Subcutaneous abdominal adipose tissue (tissue), 5 donors: Measurements from ENCODE around the gene MIGA2.

Experiments used
- H3K27ac ChIP-seq: one replicate; pipeline ENCODE4 v1.7.0; 2013; ENCODE audit warnings: low read depth, mild to moderate bottlenecking, inconsistent platforms, low read length, moderate library complexity
- H3K27me3 ChIP-seq, 5 donors: one replicate each; pipeline ENCODE4 v1.7.0; 2013; ENCODE audit warnings: low read length in 5 of 5, inconsistent platforms in 1 of 5; ENCODE audit not compliant: control insufficient read depth in 5 of 5, insufficient read depth in 4 of 5
- H3K36me3 ChIP-seq, 5 donors: one replicate each; pipeline ENCODE4 v1.7.0; 2013; ENCODE audit warnings: low read length in 5 of 5; ENCODE audit not compliant: control insufficient read depth in 5 of 5, insufficient read depth in 5 of 5
- H3K4me1 ChIP-seq, 5 donors: one replicate each; pipeline ENCODE4 v1.7.0; 2013; ENCODE audit warnings: low read length in 5 of 5, mild to moderate bottlenecking in 3 of 5, moderate library complexity in 1 of 5; ENCODE audit not compliant: control insufficient read depth in 5 of 5, insufficient read depth in 5 of 5
- H3K4me3 ChIP-seq, 5 donors: one replicate each; pipeline ENCODE4 v1.7.0; 2013; ENCODE audit warnings: low read length in 5 of 5, low read depth in 1 of 5
- H3K9ac ChIP-seq, 5 donors: one replicate each; pipeline ENCODE4 v1.7.0; 2013; ENCODE audit warnings: low read length in 5 of 5, mild to moderate bottlenecking in 4 of 5, moderate library complexity in 3 of 5
- H3K9me3 ChIP-seq, 5 donors: one replicate each; pipeline ENCODE4 v1.7.0; 2013; ENCODE audit warnings: low read length in 5 of 5; ENCODE audit not compliant: control insufficient read depth in 5 of 5
- donor health status: healthy.
- donor health status: healthy.
- donor health status: healthy.
- donor health status: healthy.
- donor health status: healthy.

The MIGA2 gene

GRCh38 chr9:129078691-129079503 lies 42.5 kb downstream of the MIGA2 start:
- H3K4me3 ChIP-seq: no peak overlapping the region
- H3K27me3 ChIP-seq: no peaks in the 10 kb centered on the region
- H3K9ac ChIP-seq: no peak overlapping the region
- peaks cover 0 to under 1% (median 0%) of the 10 kb centered on the region in 5 donors for H3K36me3 ChIP-seq
- H3K27ac ChIP-seq: no peak overlapping the region
- H3K4me1 ChIP-seq: peaks cover 5 to 22% (median 19%) of the 10 kb centered on the region in 5 donors
- no peaks in the 10 kb centered on the region for H3K9me3 ChIP-seq

- Histone ChIP-seq H3K27me3 (no peaks in the 10 kb centered on the region), H3K9me3 (no peaks in the 10 kb centered on the region), H3K27ac (no peak overlapping the region), H3K9ac (peak overlapping the region in 1 of 5 donors; percentile 45), H3K4me1 (peaks cover 5 to 22% (median 19%) of the 10 kb centered on the region in 5 donors), H3K36me3 (peaks cover 0 to 6% (median 1%) of the 10 kb centered on the region in 5 donors), H3K4me3 (peak overlapping the region in 4 of 5 donors; percentile 72 to 86 (median 80))
Observed at GRCh38 chr9:129079829-129080228, 43.4 kb downstream of the MIGA2 start.

GRCh38 chr9:129080298-129080600 lies 43.8 kb downstream of the MIGA2 start:
- Histone ChIP-seq H3K9ac (peak overlapping the region; percentile 4 to 71 (median 45)), H3K4me1 (peaks cover 5 to 22% (median 19%) of the 10 kb centered on the region in 5 donors)

GRCh38 chr9:129080601-129081387 lies 44.4 kb downstream of the MIGA2 start, which contains the start of gene DOLPP1:
DOLPP1 (plus strand) TSS chr9:129081111; CDS start chr9:129081132, 21 bp downstream.
- Histone ChIP-seq H3K27ac (peak within 1 kb of the TSS; percentile 72), H3K36me3 (peaks cover 0 to 16% (median 11%) of the 10 kb centered on the region in 5 donors), H3K4me1 (peaks cover 5 to 22% (median 19%) of the 10 kb centered on the region in 5 donors), H3K4me3 (peak within 1 kb of the TSS; percentile 72 to 92 (median 82)), H3K27me3 (no peaks in the 10 kb centered on the region), H3K9ac (peak within 1 kb of the TSS; percentile 38 to 85 (median 80)), H3K9me3 (no peaks in the 10 kb centered on the region)

More at GRCh38 chr9:129080298-129080600, 43.8 kb downstream of the MIGA2 start:
- H3K27ac ChIP-seq: no peak overlapping the region
- peak overlapping the region; percentile 72 to 86 (median 79) for H3K4me3 ChIP-seq
- peaks cover 0 to 10% (median 6%) of the 10 kb centered on the region in 5 donors for H3K36me3 ChIP-seq
- no peaks in the 10 kb centered on the region for H3K9me3 ChIP-seq
- no peaks in the 10 kb centered on the region for H3K27me3 ChIP-seq

- Histone ChIP-seq H3K36me3 (peaks cover 0 to 22% (median 17%) of the 10 kb centered on the region in 5 donors), H3K9ac (peak overlapping the region in 4 of 5 donors; percentile 77 to 85 (median 82)), H3K27ac (peak overlapping the region; percentile 72), H3K27me3 (no peaks in the 10 kb centered on the region), H3K9me3 (no peaks in the 10 kb centered on the region), H3K4me3 (peak overlapping the region; percentile 72 to 92 (median 82)), H3K4me1 (peaks cover 5 to 22% (median 19%) of the 10 kb centered on the region in 5 donors)
Observed at GRCh38 chr9:129081388-129081904, 45.0 kb downstream of the MIGA2 start.

GRCh38 chr9:129084087-129084486 lies 47.7 kb downstream of the MIGA2 start:
- Histone ChIP-seq H3K9me3 (no peaks in the 10 kb centered on the region), H3K4me1 (peaks cover 5 to 22% (median 19%) of the 10 kb centered on the region in 5 donors), H3K27ac (no peak overlapping the region), H3K4me3 (no peak overlapping the region), H3K27me3 (no peaks in the 10 kb centered on the region), H3K36me3 (peaks cover 0 to 40% (median 33%) of the 10 kb centered on the region in 5 donors), H3K9ac (no peak overlapping the region)

GRCh38 chr9:129089246-129089645 lies 52.8 kb downstream of the MIGA2 start:
- H3K9ac ChIP-seq: no peak overlapping the region

GRCh38 chr9:129093602-129094386 lies 57.4 kb downstream of the MIGA2 start:
- no peaks in the 10 kb centered on the region for H3K4me1 ChIP-seq
- no peak overlapping the region for H3K27ac ChIP-seq
- no peak overlapping the region for H3K4me3 ChIP-seq
- H3K9ac ChIP-seq: no peak overlapping the region
- no peaks in the 10 kb centered on the region for H3K9me3 ChIP-seq
- no peaks in the 10 kb centered on the region for H3K27me3 ChIP-seq
- peaks cover 0 to 57% (median 52%) of the 10 kb centered on the region in 5 donors for H3K36me3 ChIP-seq

More at GRCh38 chr9:129089246-129089645, 52.8 kb downstream of the MIGA2 start:
- peaks cover 0 to 51% (median 47%) of the 10 kb centered on the region in 5 donors for H3K36me3 ChIP-seq
- H3K4me3 ChIP-seq: no peak overlapping the region
- no peaks in the 10 kb centered on the region for H3K9me3 ChIP-seq
- no peaks in the 10 kb centered on the region for H3K4me1 ChIP-seq
- no peaks in the 10 kb centered on the region for H3K27me3 ChIP-seq
- H3K27ac ChIP-seq: no peak overlapping the region

- Histone ChIP-seq H3K9ac (no peak overlapping the region), H3K27ac (no peak overlapping the region)
Observed at GRCh38 chr9:129094387-129095169, 58.2 kb downstream of the MIGA2 start.

More at GRCh38 chr9:129094387-129095169, 58.2 kb downstream of the MIGA2 start:
- Histone ChIP-seq H3K9me3 (no peaks in the 10 kb centered on the region), H3K36me3 (peaks cover 0 to 49% (median 44%) of the 10 kb centered on the region in 5 donors), H3K4me1 (no peaks in the 10 kb centered on the region), H3K27me3 (no peaks in the 10 kb centered on the region), H3K4me3 (no peak overlapping the region)
